ENCODE data around the gene MFAP2.
"Not testable (repeated sequence)": the region's sequence is repeated elsewhere in the genome, so short reads cannot be mapped to it uniquely, and the experiment has no call there.

- TF ChIP-seq, protein P1, sequence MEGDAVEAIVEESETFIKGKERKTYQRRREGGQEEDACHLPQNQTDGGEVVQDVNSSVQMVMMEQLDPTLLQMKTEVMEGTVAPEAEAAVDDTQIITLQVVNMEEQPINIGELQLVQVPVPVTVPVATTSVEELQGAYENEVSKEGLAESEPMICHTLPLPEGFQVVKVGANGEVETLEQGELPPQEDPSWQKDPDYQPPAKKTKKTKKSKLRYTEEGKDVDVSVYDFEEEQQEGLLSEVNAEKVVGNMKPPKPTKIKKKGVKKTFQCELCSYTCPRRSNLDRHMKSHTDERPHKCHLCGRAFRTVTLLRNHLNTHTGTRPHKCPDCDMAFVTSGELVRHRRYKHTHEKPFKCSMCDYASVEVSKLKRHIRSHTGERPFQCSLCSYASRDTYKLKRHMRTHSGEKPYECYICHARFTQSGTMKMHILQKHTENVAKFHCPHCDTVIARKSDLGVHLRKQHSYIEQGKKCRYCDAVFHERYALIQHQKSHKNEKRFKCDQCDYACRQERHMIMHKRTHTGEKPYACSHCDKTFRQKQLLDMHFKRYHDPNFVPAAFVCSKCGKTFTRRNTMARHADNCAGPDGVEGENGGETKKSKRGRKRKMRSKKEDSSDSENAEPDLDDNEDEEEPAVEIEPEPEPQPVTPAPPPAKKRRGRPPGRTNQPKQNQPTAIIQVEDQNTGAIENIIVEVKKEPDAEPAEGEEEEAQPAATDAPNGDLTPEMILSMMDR (IDR thresholded peaks at IDR 0.05; ENCODE audit: insufficient read depth, low read length, poor library complexity, severe bottlenecking) = not testable (repeated sequence)
- TF ChIP-seq EZH2phosphoT487 (conservative IDR thresholded peaks at IDR 0.05; ENCODE audit: low read length) = not testable (repeated sequence)
These were observed 40.8 kb downstream of the MFAP2 start for GRCh38 chr1:16939386-16940180.

Measured in SU-DHL-6 (cell line).